GM23338 (cell line): Measurements from ENCODE around the gene ACO2. TPM values are rescaled to one million over a fixed set of nuclear protein-coding genes. Genes with fewer than 3 reads are reported as not detected.

ENCODE experiments used
- ATAC-seq: fragments of 200-7000 bp; cut with Tn5 transposase; 3 replicates; pipeline ENCODE4 v1.9.1; 2020
- DNase-seq: peaks from one replicate; pipeline ENCODE4 v3.0.0-alpha.2; 2015; ENCODE audit warnings: low spot score
- H2AFZ ChIP-seq: fragments of 200-600 bp; sonication (generic); 2 replicates; pipeline ENCODE4 v1.8.0; 2016; ENCODE audit warnings: antibody characterized with exemption, mild to moderate bottlenecking, moderate library complexity
- H3F3A ChIP-seq: fragments of 200-600 bp; sonication (generic); replicated peaks from 2 replicates; pipeline ENCODE4 v1.8.0; 2017; ENCODE audit warnings: antibody characterized with exemption, mixed run types, low read depth
- H3K27ac ChIP-seq: fragments of 200-600 bp; sonication (generic); 2 replicates; pipeline ENCODE4 v1.6.1; 2016; ENCODE audit warnings: low read depth
- H3K27me3 ChIP-seq: fragments of 200-600 bp; sonication (generic); 2 replicates; pipeline ENCODE4 v1.8.0; 2016; ENCODE audit warnings: mild to moderate bottlenecking, mixed run types, moderate library complexity; ENCODE audit not compliant: insufficient read depth
- H3K36me3 ChIP-seq: fragments of 200-600 bp; sonication (generic); 2 replicates; pipeline ENCODE4 v1.8.0; 2016; ENCODE audit warnings: mild to moderate bottlenecking; ENCODE audit not compliant: insufficient read depth
- H3K4me1 ChIP-seq: fragments of 200-600 bp; sonication (generic); 2 replicates; pipeline ENCODE4 v1.8.0; 2016; ENCODE audit warnings: mild to moderate bottlenecking, moderate library complexity; ENCODE audit not compliant: insufficient read depth
- H3K4me2 ChIP-seq: fragments of 200-600 bp; sonication (generic); 2 replicates; pipeline ENCODE4 v1.7.1; 2017; ENCODE audit warnings: mixed run types
- H3K4me3 ChIP-seq: fragments of 200-600 bp; sonication (generic); 2 replicates; pipeline ENCODE4 v1.6.1; 2016; ENCODE audit warnings: mixed run types
- H3K79me2 ChIP-seq: fragments of 200-600 bp; sonication (generic); replicated peaks from 2 replicates; pipeline ENCODE4 v1.8.0; 2017; ENCODE audit warnings: mild to moderate bottlenecking; ENCODE audit not compliant: insufficient read depth
- H3K9me2 ChIP-seq: fragments of 200-600 bp; sonication (generic); 2 replicates; pipeline ENCODE4 v1.8.0; 2017; ENCODE audit not compliant: insufficient read depth
- H4K20me1 ChIP-seq: fragments of 200-600 bp; sonication (generic); replicated peaks from 2 replicates; pipeline ENCODE4 v1.8.0; 2017; ENCODE audit warnings: mild to moderate bottlenecking; ENCODE audit not compliant: insufficient read depth
- H3K27ac Mint-ChIP-seq: 2 replicates; pipeline ENCODE4 v1.8.0; 2020; ENCODE audit warnings: inconsistent platforms, mild to moderate bottlenecking, moderate library complexity, mixed read lengths
- H3K27me3 Mint-ChIP-seq: 3 replicates; pipeline ENCODE4 v1.8.0; 2022; ENCODE audit warnings: low read depth, mild to moderate bottlenecking, moderate library complexity, mixed read lengths, inconsistent platforms; ENCODE audit not compliant: insufficient read depth, poor library complexity
- H3K36me3 Mint-ChIP-seq: 3 replicates; pipeline ENCODE4 v1.8.0; 2021; ENCODE audit warnings: low read depth, mild to moderate bottlenecking, inconsistent platforms, moderate library complexity, mixed read lengths
- H3K4me1 Mint-ChIP-seq: 3 replicates; pipeline ENCODE4 v1.8.0; 2020; ENCODE audit warnings: mild to moderate bottlenecking, inconsistent platforms, mixed read lengths
- H3K4me3 Mint-ChIP-seq: 3 replicates; pipeline ENCODE4 v1.8.0; 2021; ENCODE audit warnings: moderate library complexity, mild to moderate bottlenecking, inconsistent platforms, mixed read lengths
- H3K9me3 Mint-ChIP-seq: 3 replicates; pipeline ENCODE4 v1.8.0; 2020; ENCODE audit warnings: moderate library complexity, mild to moderate bottlenecking, inconsistent platforms, mixed read lengths
- CTCF ChIP-seq, 2 experiments: fragments of 200-600 bp in 1 of 2; sonication (generic) in 1 of 2; conservative IDR thresholded peaks; 2 replicates each; pipeline versions ENCODE4 v1.5.1 to v1.6.1; 2016 to 2017; ENCODE audit warnings: antibody characterized with exemption in 2 of 2, low read depth in 2 of 2, mild to moderate bottlenecking in 2 of 2, moderate library complexity in 1 of 2
- ETS1 ChIP-seq: IDR thresholded peaks from 2 replicates; pipeline ENCODE4 v1.6.1; 2016; ENCODE audit warnings: antibody characterized with exemption
- POLR2AphosphoS5 ChIP-seq: IDR thresholded peaks from 2 replicates; pipeline ENCODE4 v1.6.1; 2016; ENCODE audit warnings: antibody characterized with exemption, low read depth
- STAT1 ChIP-seq: IDR thresholded peaks from one replicate; pipeline ENCODE4 v1.6.1; 2016; ENCODE audit warnings: antibody characterized with exemption; ENCODE audit not compliant: unreplicated experiment
- ZNF114 ChIP-seq: fragments of 250-450 bp; sonication (Bioruptor Pico); IDR thresholded peaks from 2 replicates; pipeline ENCODE4 v1.5.0; 2020; ENCODE audit warnings: mild to moderate bottlenecking, moderate library complexity
- ZNF462 ChIP-seq: fragments of 250-450 bp; sonication (Bioruptor Pico); IDR thresholded peaks from 2 replicates; pipeline ENCODE4 v1.5.0; 2020; ENCODE audit warnings: mild to moderate bottlenecking, moderate library complexity
- polyA plus RNA-seq: library from polyadenylated mRNA; unstranded; fragments of >200 nt; fragmentation: Nextera tagmentation; extraction: Ambion mirVana; gene quantifications from 2 replicates; pipeline ENCODE4 v1.2.1, GENCODE V29; 2016
- total RNA-seq: library from RNA; depleted of rRNA; stranded (reverse); fragments of >200 nt; shearing (Covaris generic); gene quantifications from 2 replicates; pipeline ENCODE4 v1.2.3, GENCODE V29; 2014
- TF ChIP-seq, protein P1 (sequence below): IDR thresholded peaks from one replicate; pipeline ENCODE4 v1.6.1; 2018; ENCODE audit warnings: antibody characterized with exemption; ENCODE audit not compliant: unreplicated experiment

Gene ACO2
- total and polyA plus RNA-seq, 2 experiments from 2014 or later: 36.2 to 79.7 TPM

- Mint-ChIP-seq H3K27me3 (peaks cover 5% of the 10 kb centered on the region), H3K27ac (no peak overlapping the region), H3K4me3 (no peak overlapping the region), H3K4me1 (peaks cover 13% of the 10 kb centered on the region), H3K9me3 (no peaks in the 10 kb centered on the region; the same call in 2 of the 3 replicates), H3K36me3 (no peaks in the 10 kb centered on the region)
- no peaks in the 10 kb centered on the region for H3K9me2 ChIP-seq
- DNase-seq (no peak), ATAC-seq (no peak)
- no peaks in the 10 kb centered on the region for H3K36me3 ChIP-seq
- no peak overlapping the region for H3K27ac ChIP-seq
- H3K4me3 ChIP-seq: no peak overlapping the region
- H3K4me2 ChIP-seq: no peak overlapping the region
- peaks cover 3% of the 10 kb centered on the region for H3K79me2 ChIP-seq
- TF ChIP-seq ZNF462 (CRISPR knock-in tag) (no peak), ETS1 (no peak), POLR2AphosphoS5 (no peak), ZNF114 (CRISPR knock-in tag) (no peak), STAT1 (no peak), CTCF (conservative IDR thresholded peaks at IDR 0.05; ENCODE audit: low read depth in 2 of 2) (no peak)
- TF ChIP-seq, protein P1, sequence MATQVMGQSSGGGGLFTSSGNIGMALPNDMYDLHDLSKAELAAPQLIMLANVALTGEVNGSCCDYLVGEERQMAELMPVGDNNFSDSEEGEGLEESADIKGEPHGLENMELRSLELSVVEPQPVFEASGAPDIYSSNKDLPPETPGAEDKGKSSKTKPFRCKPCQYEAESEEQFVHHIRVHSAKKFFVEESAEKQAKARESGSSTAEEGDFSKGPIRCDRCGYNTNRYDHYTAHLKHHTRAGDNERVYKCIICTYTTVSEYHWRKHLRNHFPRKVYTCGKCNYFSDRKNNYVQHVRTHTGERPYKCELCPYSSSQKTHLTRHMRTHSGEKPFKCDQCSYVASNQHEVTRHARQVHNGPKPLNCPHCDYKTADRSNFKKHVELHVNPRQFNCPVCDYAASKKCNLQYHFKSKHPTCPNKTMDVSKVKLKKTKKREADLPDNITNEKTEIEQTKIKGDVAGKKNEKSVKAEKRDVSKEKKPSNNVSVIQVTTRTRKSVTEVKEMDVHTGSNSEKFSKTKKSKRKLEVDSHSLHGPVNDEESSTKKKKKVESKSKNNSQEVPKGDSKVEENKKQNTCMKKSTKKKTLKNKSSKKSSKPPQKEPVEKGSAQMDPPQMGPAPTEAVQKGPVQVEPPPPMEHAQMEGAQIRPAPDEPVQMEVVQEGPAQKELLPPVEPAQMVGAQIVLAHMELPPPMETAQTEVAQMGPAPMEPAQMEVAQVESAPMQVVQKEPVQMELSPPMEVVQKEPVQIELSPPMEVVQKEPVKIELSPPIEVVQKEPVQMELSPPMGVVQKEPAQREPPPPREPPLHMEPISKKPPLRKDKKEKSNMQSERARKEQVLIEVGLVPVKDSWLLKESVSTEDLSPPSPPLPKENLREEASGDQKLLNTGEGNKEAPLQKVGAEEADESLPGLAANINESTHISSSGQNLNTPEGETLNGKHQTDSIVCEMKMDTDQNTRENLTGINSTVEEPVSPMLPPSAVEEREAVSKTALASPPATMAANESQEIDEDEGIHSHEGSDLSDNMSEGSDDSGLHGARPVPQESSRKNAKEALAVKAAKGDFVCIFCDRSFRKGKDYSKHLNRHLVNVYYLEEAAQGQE: no peak
- H3F3A ChIP-seq: 0 out of 2 replicates have a peak, but pooled peaks cover 13% of the 10 kb centered on the region
- no peaks in the 10 kb centered on the region for H4K20me1 ChIP-seq
- no peak overlapping the region for H2AFZ ChIP-seq
- H3K4me1 ChIP-seq: peaks cover 7% of the 10 kb centered on the region; the same call in 1 of the 2 replicates
- H3K27me3 ChIP-seq: no peaks in the 10 kb centered on the region
Observed at GRCh38 chr22:41548830-41549211, 79.9 kb downstream of the ACO2 start.
